HFFc6 (cell line): ENCODE results near the gene SUCO. TPM values are rescaled to one million over a fixed set of nuclear protein-coding genes. Genes with fewer than 3 reads are reported as not detected.

Experiments
- DNase-seq: peaks from one replicate; pipeline ENCODE4 v3.0.0-alpha.2; 2018
- H3K27ac Mint-ChIP-seq: 2 replicates; pipeline ENCODE4 v1.8.0; 2020; ENCODE audit warnings: mild to moderate bottlenecking, mixed read lengths
- H3K27me3 Mint-ChIP-seq: 2 replicates; pipeline ENCODE4 v1.8.0; 2021; ENCODE audit warnings: mild to moderate bottlenecking, moderate library complexity, mixed read lengths; ENCODE audit not compliant: insufficient read depth
- H3K36me3 Mint-ChIP-seq: 2 replicates; pipeline ENCODE4 v1.8.0; 2021; ENCODE audit warnings: low read depth, mixed read lengths
- H3K4me1 Mint-ChIP-seq: 2 replicates; pipeline ENCODE4 v1.8.0; 2020; ENCODE audit warnings: low read depth, mixed read lengths
- H3K4me3 Mint-ChIP-seq: 2 replicates; pipeline ENCODE4 v1.8.0; 2020; ENCODE audit warnings: mild to moderate bottlenecking, moderate library complexity, mixed read lengths
- H3K9me3 Mint-ChIP-seq: 2 replicates; pipeline ENCODE4 v1.8.0; 2020; ENCODE audit warnings: mild to moderate bottlenecking, mixed read lengths
- CTCF ChIP-seq: fragments of 200-600 bp; sonication (generic); IDR thresholded peaks from 2 replicates; pipeline ENCODE4 v1.5.0; 2021; ENCODE audit warnings: antibody characterized with exemption, mild to moderate bottlenecking
- total RNA-seq, 6 experiments: library from RNA; stranded (reverse); fragmentation: NEBNext Ultra II Directional; extraction: Animal tissue kit (Norgen Biotek cat#: 25700); gene quantifications; 2 replicates in 1 of 6; 3 replicates in 5 of 6; pipeline ENCODE4 v1.2.3, GENCODE V29; 2021

SUCO gene
- total RNA-seq, 6 experiments from 2014 or later: 33.9 to 45.2 (median 37.1) TPM

- peaks cover 44% of the 10 kb centered on the region for H3K4me1 Mint-ChIP-seq
- no peak for TF ChIP-seq CTCF
- no peaks in the 10 kb centered on the region for H3K27me3 Mint-ChIP-seq
- H3K9me3 Mint-ChIP-seq: no peaks in the 10 kb centered on the region
- no peak overlapping the region for H3K4me3 Mint-ChIP-seq
- peak overlapping the region; percentile 31 for H3K27ac Mint-ChIP-seq
- H3K36me3 Mint-ChIP-seq: no peaks in the 10 kb centered on the region
- DNase-seq: no peak
Observed at GRCh38 chr1:172653015-172653709, 120.2 kb downstream of the SUCO start.

- H3K4me3 Mint-ChIP-seq: peak overlapping the region; percentile 9; the same call in 1 of the 2 replicates
- H3K27me3 Mint-ChIP-seq: peaks cover 2% of the 10 kb centered on the region
- H3K27ac Mint-ChIP-seq: peak overlapping the region; percentile 76
- H3K36me3 Mint-ChIP-seq: no peaks in the 10 kb centered on the region
- H3K4me1 Mint-ChIP-seq: peaks cover 42% of the 10 kb centered on the region
- no peaks in the 10 kb centered on the region for H3K9me3 Mint-ChIP-seq
- TF ChIP-seq CTCF: no peak
- DNase-seq: peak; percentile 78
Observed at GRCh38 chr1:172654535-172654934, 121.6 kb downstream of the SUCO start.

- Mint-ChIP-seq H3K4me1 (peaks cover 50% of the 10 kb centered on the region), H3K4me3 (no peak overlapping the region), H3K27me3 (peaks cover 2% of the 10 kb centered on the region), H3K27ac (no peak overlapping the region), H3K9me3 (no peaks in the 10 kb centered on the region), H3K36me3 (no peaks in the 10 kb centered on the region)
- no peak for TF ChIP-seq CTCF
- no peak for DNase-seq
Observed at GRCh38 chr1:172656576-172656975, 123.6 kb downstream of the SUCO start.

- Mint-ChIP-seq H3K9me3 (no peaks in the 10 kb centered on the region), H3K4me1 (peaks cover 54% of the 10 kb centered on the region), H3K27ac (no peak overlapping the region), H3K4me3 (no peak overlapping the region), H3K27me3 (peaks cover 2% of the 10 kb centered on the region), H3K36me3 (no peaks in the 10 kb centered on the region)
- TF ChIP-seq CTCF: no peak
- DNase-seq: no peak
Observed at GRCh38 chr1:172657586-172657985, 124.6 kb downstream of the SUCO start.

GRCh38 chr1:172658871-172659453 is 126.0 kb downstream of the SUCO start, which contains the start of gene FASLG:
Gene FASLG (plus strand): TSS chr1:172659103. CDS start chr1:172659202, 99 bp downstream.
- DNase-seq: no peak
- no peak for TF ChIP-seq CTCF

More at GRCh38 chr1:172658871-172659453, 126.0 kb downstream of the SUCO start, which contains the start of gene FASLG:
- no peak within 1 kb of the TSS for H3K4me3 Mint-ChIP-seq
- H3K36me3 Mint-ChIP-seq: peaks cover 8% of the 10 kb centered on the region; the same call in 1 of the 2 replicates
- no peaks in the 10 kb centered on the region for H3K9me3 Mint-ChIP-seq
- H3K27ac Mint-ChIP-seq: no peak within 1 kb of the TSS
- peaks cover 4% of the 10 kb centered on the region for H3K27me3 Mint-ChIP-seq
- peaks cover 54% of the 10 kb centered on the region for H3K4me1 Mint-ChIP-seq
